HG03432 (cell line): ENCODE measurements around the gene MEGF9.
"Not testable (repeated sequence)": the region's sequence is repeated elsewhere in the genome, so short reads cannot be mapped to it uniquely, and the experiment has no call there.

Experiments used
- ATAC-seq: cut with Tn5 transposase; IDR thresholded peaks from one replicate; pipeline ENCODE4 v1.9.1; 2021; ENCODE audit warnings: mild to moderate bottlenecking, moderate library complexity; ENCODE audit not compliant: unreplicated experiment

MEGF9 gene

DNA sequence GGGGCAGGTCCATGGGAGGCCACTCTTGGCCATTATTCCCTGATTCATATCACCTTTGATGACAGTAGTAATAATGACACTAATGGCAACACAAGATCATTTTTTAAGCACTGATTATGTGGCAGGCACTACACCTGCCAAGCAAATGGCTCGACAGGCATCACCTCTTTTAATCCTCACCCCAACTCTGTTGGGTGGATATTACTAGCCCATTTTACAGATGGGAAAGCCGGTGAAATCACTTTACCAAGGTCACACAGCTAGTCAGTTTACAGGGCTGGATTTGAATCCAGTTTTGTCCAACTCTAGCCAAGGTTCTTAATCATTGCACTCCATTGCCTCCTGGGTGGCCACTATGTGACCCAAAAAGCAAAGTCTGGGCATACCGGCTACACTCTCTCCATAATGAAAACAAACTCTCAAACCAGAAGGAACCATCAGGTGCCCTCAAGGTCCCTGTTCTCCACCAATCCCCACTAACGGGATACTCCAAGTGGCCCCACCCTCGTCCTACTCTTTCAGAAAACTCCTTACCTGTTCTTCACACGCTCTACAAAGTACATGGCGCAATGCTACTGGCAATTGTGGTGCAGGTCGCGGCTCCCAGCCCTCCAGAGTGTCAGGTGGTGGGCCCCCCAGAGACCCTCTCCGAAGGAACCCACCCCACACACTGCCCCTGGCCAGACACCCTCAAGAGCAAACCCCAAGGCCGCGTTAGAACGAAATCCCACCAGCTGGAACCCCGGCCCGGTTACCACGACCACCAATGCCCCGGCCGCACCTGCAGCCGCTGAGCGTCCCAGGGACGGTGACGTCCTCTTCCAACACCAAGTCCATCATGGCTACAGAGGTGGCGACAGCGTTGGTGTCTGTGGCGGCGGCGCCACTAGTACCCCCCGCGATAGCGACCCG, 134.9 kb downstream of the MEGF9 start:
- peak; percentile 41 for ATAC-seq

- no peak for ATAC-seq
Observed at GRCh38 chr9:120574473-120574872, 139.8 kb downstream of the MEGF9 start.

- ATAC-seq: no peak
Observed at GRCh38 chr9:120572472-120572871, 141.8 kb downstream of the MEGF9 start.

DNA sequence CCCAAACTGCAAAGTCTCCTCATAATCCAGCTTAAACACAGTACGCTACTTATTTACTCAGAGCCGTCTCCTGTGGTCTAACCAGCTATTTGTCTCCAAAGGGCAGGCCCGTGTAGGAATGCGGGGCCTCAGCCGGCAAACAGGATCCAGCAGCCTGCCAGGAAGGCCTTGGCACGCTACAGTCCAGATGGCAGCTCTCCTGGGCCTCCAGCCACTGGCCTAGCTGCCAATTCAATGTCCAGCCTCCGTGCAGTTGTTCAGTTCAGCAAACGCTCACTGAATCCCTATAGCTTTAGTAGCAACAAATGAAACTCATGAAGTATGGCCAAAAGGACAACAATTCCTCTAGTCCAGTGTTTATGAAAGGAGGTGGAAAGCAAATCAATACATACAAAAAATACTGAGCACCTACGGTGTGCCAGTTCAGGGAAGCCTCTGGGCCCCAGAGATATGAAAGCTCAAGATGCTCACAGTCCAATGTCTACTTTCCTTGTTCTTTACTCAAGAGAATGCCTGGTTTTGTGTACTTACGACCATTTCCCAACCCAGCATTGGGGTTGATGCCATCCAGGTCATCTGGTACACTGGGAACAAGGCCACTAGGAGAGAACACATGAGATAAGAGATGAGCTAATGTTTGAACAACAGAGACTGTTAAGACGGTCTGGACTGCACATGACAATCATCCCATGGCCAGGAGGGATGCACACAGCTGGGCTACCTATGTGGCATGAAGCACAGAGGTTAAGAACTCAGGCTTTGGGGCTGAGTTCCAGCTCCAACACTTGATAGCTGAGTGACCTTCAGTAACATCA, 142.6 kb downstream of the MEGF9 start:
- ATAC-seq: no peak

- ATAC-seq: no peak
Observed at GRCh38 chr9:120570296-120570695, 144.0 kb downstream of the MEGF9 start.

GRCh38 chr9:120569556-120569955, 144.7 kb downstream of the MEGF9 start:
- no peak for ATAC-seq

GRCh38 chr9:120568816-120569215, 145.5 kb downstream of the MEGF9 start:
- ATAC-seq: no peak

DNA sequence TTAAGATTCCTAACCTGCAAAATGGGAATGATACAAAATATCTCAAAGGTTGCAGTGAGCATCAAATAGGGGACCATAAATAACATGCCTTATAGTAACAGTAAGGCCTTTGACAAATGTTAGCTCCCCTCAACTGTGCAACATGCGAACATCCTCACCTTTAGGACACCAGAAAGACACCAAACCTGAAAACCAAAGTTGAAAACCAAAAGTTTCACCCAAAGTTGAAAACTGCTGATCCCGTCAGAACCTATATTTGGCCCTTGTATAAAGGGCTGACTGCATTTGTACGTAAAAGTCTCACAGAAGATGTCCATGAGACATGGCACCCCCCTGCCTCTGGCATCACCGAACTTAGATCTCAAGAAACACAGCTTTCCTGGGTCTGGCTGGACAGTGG, 146.4 kb downstream of the MEGF9 start:
- ATAC-seq: no peak

- no peak for ATAC-seq
Observed at GRCh38 chr9:120567081-120567480, 147.2 kb downstream of the MEGF9 start.

- ATAC-seq: no peak
Observed at GRCh38 chr9:120564589-120564988, 149.7 kb downstream of the MEGF9 start.

GRCh38 chr9:120562861-120563443, 151.3 kb downstream of the MEGF9 start:
- ATAC-seq: no peak

DNA sequence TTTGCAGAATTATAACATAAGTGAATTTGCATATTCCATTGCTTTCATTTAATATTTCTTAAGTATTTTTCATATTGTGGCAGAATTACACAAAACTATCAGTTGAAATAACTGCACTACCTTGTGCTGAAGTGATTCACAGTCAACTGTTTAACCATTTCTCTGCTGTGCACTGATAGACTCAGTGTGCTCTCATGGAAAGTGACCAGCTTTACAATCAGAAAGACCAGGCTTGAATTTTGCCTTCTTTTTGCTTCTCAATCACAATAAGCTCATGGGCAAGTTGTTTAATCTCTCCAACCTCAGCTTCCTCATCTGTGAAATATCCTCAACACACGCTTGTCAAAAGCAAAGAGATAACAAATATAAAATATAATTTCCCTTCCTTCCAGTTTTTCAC, 152.6 kb downstream of the MEGF9 start:
- no peak for ATAC-seq

GRCh38 chr9:120559546-120559945, 154.7 kb downstream of the MEGF9 start:
- no peak for ATAC-seq

DNA sequence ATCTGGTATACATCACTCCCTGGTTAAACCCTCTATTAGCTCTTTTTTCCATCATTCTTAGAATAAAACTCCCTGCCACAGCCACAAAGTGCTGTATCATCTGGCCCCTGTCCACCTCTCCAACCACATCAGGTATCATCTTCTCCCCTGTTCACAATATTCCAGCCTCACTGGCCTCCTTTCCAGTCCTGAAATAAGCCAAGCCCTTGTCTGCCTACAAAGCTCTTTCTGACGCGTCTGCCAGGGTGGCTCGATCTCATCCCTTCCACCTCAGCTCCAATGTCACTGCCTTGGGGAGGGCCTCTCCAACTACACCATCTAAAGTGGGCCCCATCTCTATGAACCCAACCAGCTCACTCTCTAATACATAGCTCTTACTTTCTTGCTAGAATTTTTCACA, 155.8 kb downstream of the MEGF9 start:
- no peak for ATAC-seq

DNA sequence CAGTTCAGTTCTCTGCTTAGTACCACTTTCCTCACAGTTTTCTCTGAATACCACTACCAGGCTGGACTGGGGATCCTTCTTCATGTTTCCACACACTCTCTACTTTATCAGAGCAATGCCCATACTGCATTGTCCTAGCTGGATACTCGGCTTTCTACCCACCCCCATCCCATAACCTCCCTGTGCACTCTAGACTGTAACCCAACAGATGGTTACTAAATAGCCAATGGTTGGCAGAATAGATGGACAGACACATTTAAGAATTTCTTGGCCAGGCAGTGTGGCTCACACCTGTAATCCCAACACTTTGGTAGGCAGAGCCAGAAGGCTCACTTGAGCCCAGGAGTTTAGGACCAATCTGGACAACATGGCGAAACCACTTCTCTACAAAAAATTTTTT, 157.1 kb downstream of the MEGF9 start:
- ATAC-seq: no peak

- no peak for ATAC-seq
Observed at GRCh38 chr9:120556775-120557174, 157.5 kb downstream of the MEGF9 start.

DNA sequence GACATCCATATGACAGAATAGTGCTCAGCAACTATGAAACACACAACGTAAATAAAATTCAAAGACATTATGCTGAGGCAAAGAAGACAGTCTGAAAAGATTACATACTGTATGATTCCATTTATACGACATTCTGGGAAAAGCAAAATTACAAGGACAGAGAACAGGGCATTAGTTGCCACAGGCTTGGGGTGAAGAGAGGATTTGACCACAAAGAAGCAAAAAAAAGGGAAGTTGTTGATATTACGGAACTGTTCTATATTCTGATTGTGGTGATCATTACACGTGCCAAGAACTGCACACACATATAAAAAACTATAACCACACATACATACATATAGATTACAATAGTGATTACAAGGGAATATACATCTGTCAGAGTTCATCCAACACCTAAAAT, 158.4 kb downstream of the MEGF9 start:
- no peak for ATAC-seq

DNA sequence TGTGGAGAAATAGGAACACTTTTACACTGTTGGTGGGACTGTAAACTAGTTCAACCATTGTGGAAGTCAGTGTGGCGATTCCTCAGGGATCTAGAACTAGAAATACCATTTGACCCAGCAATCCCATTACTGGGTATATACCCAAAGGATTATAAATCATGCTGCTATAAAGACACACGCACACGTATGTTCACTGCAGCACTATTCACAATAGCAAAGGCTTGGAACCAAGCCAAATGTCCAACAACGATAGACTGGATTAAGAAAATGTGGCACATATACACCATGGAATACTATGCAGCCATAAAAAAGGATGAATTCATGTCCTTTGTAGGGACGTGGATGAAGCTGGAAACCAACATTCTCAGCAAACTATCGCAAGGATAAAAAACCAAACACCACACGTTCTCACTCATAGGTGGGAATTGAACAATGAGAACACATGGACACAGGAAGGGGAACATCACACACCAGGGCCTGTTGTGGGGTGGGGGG, 162.0 kb downstream of the MEGF9 start:
- not testable (repeated sequence) for ATAC-seq
